GM19438 (cell line): ENCODE results near the gene RILPL1.
"Not testable (repeated sequence)": the region's sequence is repeated elsewhere in the genome, so short reads cannot be mapped to it uniquely, and the experiment has no call there.

ENCODE experiments used
- ATAC-seq: cut with Tn5 transposase; IDR thresholded peaks from one replicate; pipeline ENCODE4 v1.9.1; 2021; ENCODE audit warnings: low read depth; ENCODE audit not compliant: unreplicated experiment

RILPL1 gene

GRCh38 chr12:123531091-123531490, 2.4 kb downstream of the RILPL1 start:
- ATAC-seq = no peak

DNA sequence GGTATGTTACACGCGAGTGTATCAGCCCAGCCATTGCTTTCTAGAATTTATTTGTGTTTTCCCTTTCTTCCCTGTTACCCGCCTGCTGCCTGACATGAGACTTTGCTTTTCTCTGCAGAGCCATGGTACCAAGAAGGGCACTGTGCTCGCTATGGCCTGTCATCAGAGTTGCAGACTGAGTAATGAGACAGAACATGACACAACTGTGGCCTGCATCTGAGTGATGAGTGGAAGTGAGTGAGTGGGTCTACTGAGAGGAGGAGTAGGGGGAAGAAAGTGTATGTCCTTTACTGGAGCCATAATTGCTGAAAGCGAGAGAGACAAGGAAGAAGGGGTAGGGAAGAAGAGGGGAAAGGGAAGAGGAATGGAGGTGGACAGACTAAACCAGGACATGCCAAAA, 2.9 kb downstream of the RILPL1 start:
- no peak for ATAC-seq

- no peak for ATAC-seq
Observed at GRCh38 chr12:123529686-123530085, 3.8 kb downstream of the RILPL1 start.

DNA sequence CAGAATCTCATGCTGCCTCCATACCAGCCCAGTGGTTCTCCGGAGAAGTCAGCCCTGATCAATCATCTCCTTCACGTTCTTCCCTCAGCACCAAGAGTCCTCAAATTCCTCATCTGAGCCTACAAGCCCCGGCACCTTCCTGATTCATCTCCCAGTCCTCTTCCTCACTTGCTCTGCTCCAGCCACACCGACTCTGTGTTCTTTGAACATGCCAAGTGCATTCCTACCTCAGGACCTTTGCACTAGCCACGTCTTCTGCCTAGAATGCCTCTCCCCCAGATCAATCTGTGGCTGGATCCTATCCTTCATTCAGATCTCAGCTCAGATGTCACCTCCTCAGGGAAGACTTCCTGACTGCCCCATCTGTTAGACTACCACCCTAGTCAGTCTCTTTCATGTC, 4.7 kb downstream of the RILPL1 start:
- no peak for ATAC-seq

DNA sequence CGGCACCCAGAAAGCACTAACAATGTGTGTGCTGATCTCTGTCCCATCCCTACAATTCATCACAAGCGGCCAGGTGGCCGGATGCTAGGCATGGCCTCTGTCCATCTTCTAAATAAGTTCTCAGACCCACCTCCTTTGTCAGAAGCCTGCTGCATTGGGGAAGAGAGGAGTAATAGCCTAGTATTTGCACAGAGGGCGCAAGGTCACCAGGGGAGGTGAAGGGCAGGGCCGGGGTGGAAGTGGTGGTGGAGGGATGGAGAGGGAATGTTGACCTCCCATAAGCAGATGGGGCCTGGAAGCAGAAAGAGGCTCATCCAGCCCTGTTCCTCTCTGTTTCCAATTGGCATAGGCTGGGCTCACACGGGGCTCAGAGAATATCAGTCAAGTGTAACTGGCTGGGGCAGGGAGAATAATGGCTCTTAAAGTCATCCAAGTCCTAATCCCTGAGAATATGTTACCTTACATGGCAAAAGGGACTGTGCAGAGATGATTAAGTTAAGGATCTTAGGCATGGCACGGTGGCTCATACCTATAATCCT, 6.9 kb downstream of the RILPL1 start:
- ATAC-seq = no peak

GRCh38 chr12:123524378-123524777, 9.1 kb downstream of the RILPL1 start:
- ATAC-seq = no peak

GRCh38 chr12:123523518-123523917, 10.0 kb downstream of the RILPL1 start:
- no peak for ATAC-seq

DNA sequence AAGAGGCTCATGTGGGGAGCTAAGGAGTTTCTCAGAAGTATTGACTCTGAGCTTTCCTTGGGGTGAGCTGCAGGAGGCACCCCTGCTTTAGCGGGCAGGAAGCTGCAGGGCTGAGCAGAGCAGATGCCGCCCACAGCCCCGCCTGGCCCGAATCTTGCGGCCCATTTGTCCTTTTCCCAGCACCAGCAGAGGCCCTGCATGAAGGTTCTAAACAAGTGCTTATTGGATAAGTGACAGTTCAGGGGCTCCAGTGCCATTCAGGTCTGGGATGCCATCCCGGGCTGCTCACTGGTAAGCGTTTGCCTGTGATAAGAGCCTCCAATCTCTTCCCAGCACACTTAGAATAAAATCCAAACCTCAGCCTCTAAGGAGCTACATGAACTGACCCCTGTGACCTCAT, 11.4 kb downstream of the RILPL1 start:
- no peak for ATAC-seq

DNA sequence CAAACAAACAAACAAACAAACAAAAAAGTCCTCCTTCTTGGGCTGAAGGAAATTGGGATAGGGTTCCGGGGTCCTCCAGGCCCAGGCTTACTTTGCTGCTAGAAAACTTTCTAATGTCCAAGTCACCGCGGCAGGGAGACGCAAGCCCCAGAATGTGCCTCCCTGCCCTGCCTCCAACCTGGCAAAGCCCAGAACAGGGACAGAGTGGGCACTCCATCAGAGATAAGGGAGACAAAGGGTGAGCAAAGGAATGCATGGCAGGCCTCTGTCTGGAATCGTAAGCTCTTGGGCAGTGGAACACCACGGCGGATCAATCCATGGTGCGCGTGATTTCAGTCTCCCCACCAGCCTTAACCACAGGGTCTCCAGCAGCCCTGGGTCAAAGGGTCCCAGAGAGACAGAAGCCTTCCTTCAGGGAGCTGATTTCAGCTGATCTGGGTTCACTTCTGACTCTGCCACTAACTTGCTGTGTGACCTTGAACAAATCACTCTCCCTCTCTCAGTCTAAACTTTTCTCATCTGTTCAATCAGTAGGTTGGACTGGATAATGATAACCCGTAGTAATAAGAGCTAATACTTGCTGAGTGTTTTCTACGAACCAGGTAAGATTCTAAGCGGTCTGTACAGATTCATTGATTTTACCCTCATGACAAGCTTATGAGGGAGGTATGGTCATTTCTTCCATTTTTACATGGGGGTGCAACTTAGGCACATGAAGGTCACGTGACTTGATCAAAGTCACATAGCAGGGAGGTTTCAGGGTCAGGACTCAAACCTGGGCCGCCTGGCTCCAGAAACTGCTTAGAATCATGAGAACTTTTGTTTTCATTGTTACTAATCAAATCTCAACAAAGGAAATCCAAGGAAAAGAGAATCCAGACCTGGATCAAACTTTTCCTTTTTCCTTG, 12.7 kb downstream of the RILPL1 start:
- no peak for ATAC-seq

- no peak for ATAC-seq
Observed at GRCh38 chr12:123519141-123520001, 14.1 kb downstream of the RILPL1 start.

- no peak for ATAC-seq
Observed at GRCh38 chr12:123516216-123516780, 17.2 kb downstream of the RILPL1 start.

GRCh38 chr12:123514582-123515221, 18.8 kb downstream of the RILPL1 start:
- not testable (repeated sequence) for ATAC-seq

- ATAC-seq = no peak
Observed at GRCh38 chr12:123513805-123514204, 19.7 kb downstream of the RILPL1 start.

- ATAC-seq = no peak
Observed at GRCh38 chr12:123512838-123513665, 20.5 kb downstream of the RILPL1 start.

DNA sequence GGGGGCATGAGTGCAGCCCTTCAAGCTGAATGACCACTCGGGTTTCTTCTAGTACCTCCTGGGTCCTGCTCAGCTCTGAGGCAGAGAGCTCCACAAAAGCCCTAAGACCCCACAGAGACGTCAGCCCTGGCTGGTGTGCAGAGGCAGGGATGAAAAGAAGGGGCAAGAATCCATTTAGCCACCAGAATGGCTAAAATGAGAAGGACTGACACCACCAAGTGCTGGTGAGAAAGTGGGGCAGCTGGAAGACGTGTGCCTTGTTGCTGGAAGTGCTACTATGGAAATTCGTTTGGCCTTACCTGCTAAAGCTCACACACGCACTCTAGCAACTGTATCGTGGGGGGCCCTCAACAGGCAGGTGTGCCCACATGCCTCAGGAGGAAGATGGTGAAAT, 26.7 kb downstream of the RILPL1 start:
- ATAC-seq = no peak

DNA sequence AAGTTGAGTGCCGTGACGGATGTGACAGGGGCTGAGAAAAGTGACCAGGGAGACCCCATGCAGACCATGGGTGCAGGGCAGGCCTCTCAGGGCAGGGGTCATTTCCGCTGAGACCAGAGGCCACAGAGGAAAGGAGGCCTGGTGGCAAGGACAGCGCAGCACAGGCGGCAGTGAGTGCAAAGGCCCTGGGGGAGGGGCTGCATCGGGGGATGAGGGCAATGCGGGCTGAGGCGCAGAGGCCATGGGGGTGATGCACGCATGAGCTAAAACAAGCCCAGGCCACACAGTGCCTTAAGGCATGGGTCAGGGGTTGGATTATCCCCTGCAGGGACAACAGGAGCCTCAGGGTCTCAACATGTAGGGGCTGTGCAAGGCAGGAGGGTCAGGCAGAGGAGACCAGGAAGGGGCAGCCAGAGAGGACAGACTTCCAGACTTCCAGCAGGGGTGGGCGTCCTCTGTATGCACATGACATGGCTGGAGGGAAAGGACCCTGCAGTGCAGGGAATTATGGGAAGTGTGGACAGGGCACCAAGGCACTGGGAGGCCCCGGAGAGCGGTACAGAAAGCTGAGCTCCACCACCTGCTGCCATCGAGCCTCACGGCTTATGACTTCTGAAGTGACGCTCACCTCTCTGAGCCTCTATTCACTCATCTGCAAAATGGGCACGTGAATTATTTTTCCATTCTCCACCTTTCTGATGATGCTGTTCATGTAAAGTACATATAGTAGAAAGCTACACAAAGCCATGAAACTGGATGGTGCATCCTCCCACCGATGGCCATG, 27.3 kb downstream of the RILPL1 start:
- no peak for ATAC-seq

GRCh38 chr12:123502163-123502704, 31.3 kb downstream of the RILPL1 start:
- ATAC-seq = no peak

GRCh38 chr12:123499332-123499731, 34.2 kb downstream of the RILPL1 start:
- no peak for ATAC-seq
